SK-N-SH (cell line): Measurements from ENCODE around the gene EFCAB8. TPM values are rescaled to one million over a fixed set of nuclear protein-coding genes. Genes with fewer than 3 reads are reported as not detected.

ENCODE experiments used
- CTCF ChIA-PET: fragments of 300-600, 350-600 bp; formaldehyde crosslinking; extraction: SDS; loops from one replicate; lab custom pipeline; 2021; lab: Yijun Ruan, JAX
- POLR2A ChIA-PET: fragments of 350-600 bp; sonication (Branson Sonifier 250); formaldehyde crosslinking; extraction: SDS; loops from one replicate; lab custom pipeline; 2020; ENCODE audit warnings: antibody characterized with exemption, inconsistent platforms; lab: Yijun Ruan, JAX
- DNase-seq: peaks from one replicate; pipeline ENCODE4 v3.0.0; 2012
- H2AFZ ChIP-seq: fragments of 200-600 bp; sonication (generic); 2 replicates; pipeline ENCODE4 v1.8.1; 2016; ENCODE audit warnings: antibody characterized with exemption, mild to moderate bottlenecking, low read depth
- H3F3A ChIP-seq: fragments of 200-600 bp; sonication (generic); replicated peaks from 2 replicates; pipeline ENCODE3; 2016; ENCODE audit warnings: antibody characterized with exemption, mild to moderate bottlenecking; ENCODE audit not compliant: insufficient read depth
- H3K27ac ChIP-seq, 2 experiments: fragments of 200-500 bp in 1 of 2; fragments of 200-600 bp in 1 of 2; sonication (Bioruptor generic) in 1 of 2; sonication (generic), shearing (Covaris generic) in 1 of 2; 2 replicates each; pipeline versions ENCODE4 v1.5.1 to v1.6.1; 2014 to 2016; ENCODE audit warnings: low read depth in 2 of 2, inconsistent platforms in 1 of 2, low read length in 1 of 2, mild to moderate bottlenecking in 1 of 2, mixed read lengths in 1 of 2
- H3K27me3 ChIP-seq: fragments of 200-600 bp; sonication (generic), shearing (Covaris generic); 2 replicates; pipeline ENCODE4 v1.6.1; 2016; ENCODE audit warnings: mixed run types; ENCODE audit not compliant: insufficient read depth
- H3K36me3 ChIP-seq, 2 experiments: fragments of 200-500 bp in 1 of 2; fragments of 200-600 bp in 1 of 2; sonication (Bioruptor generic) in 1 of 2; sonication (generic) in 1 of 2; replicated peaks in 1 of 2; 2 replicates each; pipeline versions ENCODE3 to v1.5.1; 2014 to 2016; ENCODE audit warnings: low read length in 1 of 2, mild to moderate bottlenecking in 1 of 2; ENCODE audit not compliant: insufficient read depth in 2 of 2, control insufficient read depth in 1 of 2
- H3K4me1 ChIP-seq, 2 experiments: fragments of 200-500 bp in 1 of 2; fragments of 200-600 bp in 1 of 2; sonication (Bioruptor generic) in 1 of 2; sonication (generic), shearing (Covaris generic) in 1 of 2; 2 replicates each; pipeline versions ENCODE4 v1.5.1 to v1.6.1; 2014 to 2016; ENCODE audit warnings: low read depth in 1 of 2, low read length in 1 of 2, mixed run types in 1 of 2; ENCODE audit not compliant: insufficient read depth in 2 of 2, control insufficient read depth in 1 of 2
- H3K4me2 ChIP-seq: fragments of 200-600 bp; sonication (generic), shearing (Covaris generic); 2 replicates; pipeline ENCODE4 v1.6.1; 2017; ENCODE audit warnings: mixed run types
- H3K4me3 ChIP-seq, 2 experiments: fragments of 200-500 bp in 1 of 2; fragments of 200-600 bp in 1 of 2; sonication (Bioruptor generic) in 1 of 2; sonication (generic), shearing (Covaris generic) in 1 of 2; 2 replicates each; pipeline versions ENCODE4 v1.5.1 to v1.8.1; 2014 to 2016; ENCODE audit warnings: low read depth in 2 of 2, inconsistent platforms in 1 of 2, low read length in 1 of 2, mild to moderate bottlenecking in 1 of 2, mixed read lengths in 1 of 2, moderate library complexity in 1 of 2
- H3K79me2 ChIP-seq: fragments of 200-600 bp; sonication (generic); 2 replicates; pipeline ENCODE4 v1.8.1; 2017; ENCODE audit warnings: mild to moderate bottlenecking; ENCODE audit not compliant: insufficient read depth
- H3K9ac ChIP-seq: fragments of 200-600 bp; sonication (generic); 2 replicates; pipeline ENCODE4 v1.6.1; 2017; ENCODE audit warnings: mixed run types
- H3K9me2 ChIP-seq: fragments of 200-600 bp; sonication (generic); 2 replicates; pipeline ENCODE4 v1.6.1; 2017; ENCODE audit warnings: mixed run types
- H3K9me3 ChIP-seq: fragments of 200-600 bp; sonication (generic); 2 replicates; pipeline ENCODE4 v1.6.1; 2017; ENCODE audit warnings: mixed run types, mild to moderate bottlenecking, moderate library complexity
- H4K20me1 ChIP-seq: fragments of 200-600 bp; sonication (generic); 2 replicates; pipeline ENCODE4 v1.6.1; 2017; ENCODE audit warnings: mild to moderate bottlenecking, mixed run types; ENCODE audit not compliant: insufficient read depth
- CHD2 ChIP-seq: fragments of 150-350 bp; IDR thresholded peaks from 2 replicates; pipeline ENCODE4 v1.6.1; 2018; ENCODE audit warnings: low read length; ENCODE audit not compliant: partially characterized antibody
- CTCF ChIP-seq: fragments of 200-600 bp; sonication (generic); IDR thresholded peaks from 2 replicates; pipeline ENCODE4 v1.6.1; 2017; ENCODE audit warnings: antibody characterized with exemption, mild to moderate bottlenecking, moderate library complexity
- ELF1 ChIP-seq: IDR thresholded peaks from 2 replicates; pipeline ENCODE4 v1.4.0; 2012
- EZH2phosphoT487 ChIP-seq: fragments of 200-600 bp; sonication (generic); IDR thresholded peaks from 2 replicates; pipeline ENCODE4 v1.6.1; 2017; ENCODE audit warnings: low read depth, mixed run types, mild to moderate bottlenecking, antibody characterized with exemption, moderate library complexity, borderline replicate concordance
- FOSL2 ChIP-seq: IDR thresholded peaks from 2 replicates; pipeline ENCODE4 v1.4.0; 2012; ENCODE audit warnings: low read depth, mild to moderate bottlenecking, moderate library complexity, borderline replicate concordance
- FOXM1 ChIP-seq: IDR thresholded peaks from 2 replicates; pipeline ENCODE4 v1.4.0; 2012; ENCODE audit warnings: low read depth, mild to moderate bottlenecking
- IRF3 ChIP-seq: fragments of 150-350 bp; IDR thresholded peaks from 2 replicates; pipeline ENCODE4 v1.6.1; 2016; ENCODE audit warnings: mild to moderate bottlenecking, low read depth, low read length
- MEF2A ChIP-seq: IDR thresholded peaks from 2 replicates; pipeline ENCODE4 v1.4.0; 2012; ENCODE audit warnings: low read depth, borderline replicate concordance
- PBX3 ChIP-seq: IDR thresholded peaks from 2 replicates; pipeline ENCODE4; 2012
- POLR2AphosphoS5 ChIP-seq: IDR thresholded peaks from 2 replicates; pipeline ENCODE4 v1.6.1; 2012; ENCODE audit warnings: low read depth, low read length
- RCOR1 ChIP-seq: fragments of 150-350 bp; IDR thresholded peaks from 2 replicates; pipeline ENCODE4 v1.6.1; 2017; ENCODE audit warnings: antibody characterized with exemption, low read length
- RFX5 ChIP-seq: IDR thresholded peaks from 2 replicates; pipeline ENCODE4 v1.6.1; 2012; ENCODE audit warnings: mild to moderate bottlenecking, improper control_type of control experiment, low read length
- RXRA ChIP-seq: IDR thresholded peaks from 2 replicates; pipeline ENCODE4 v1.4.0; 2012; ENCODE audit warnings: low read depth, mild to moderate bottlenecking, borderline replicate concordance
- USF2 ChIP-seq: fragments of 150-350 bp; IDR thresholded peaks from 2 replicates; pipeline ENCODE4 v1.6.1; 2017; ENCODE audit warnings: antibody characterized with exemption, low read length, low read depth, borderline replicate concordance
- WGBS: methylation state at CpG from one replicate; pipeline ENCODE4 v1.1.6; 2017; ENCODE audit warnings: low lambda C conversion rate; 5-methylcytosine and 5-hydroxymethylcytosine counted together
- polyA plus RNA-seq, 3 experiments: library from polyadenylated mRNA; depleted of rRNA; stranded (reverse); fragments of >200 nt; gene quantifications; 2 replicates each; pipeline ENCODE4 v1.2.3, GENCODE V29; 2012

EFCAB8 gene
- polyA plus RNA-seq, 1 of the 3 experiments (the other 2 are of a cell fraction), result not detected

- no peak for DNase-seq
- WGBS, result 94% methylated on average over 9 of the region's 9 CpGs
- Histone ChIP-seq H3K9me2 (no peaks in the 10 kb centered on the region), H3K4me1 (peaks cover 0 to 3% of the 10 kb centered on the region in 2 experiments; a peak in 1 of 4 replicates), H3K36me3 (peaks cover 54 to 61% of the 10 kb centered on the region in 2 experiments), H2AFZ (no peak overlapping the region), H3K4me3 (no peak overlapping the region), H3K27ac (no peak overlapping the region), H3K9ac (no peak overlapping the region), H3K4me2 (no peak overlapping the region), H4K20me1 (peaks cover 41% of the 10 kb centered on the region), H3F3A (no peaks in the 10 kb centered on the region), H3K27me3 (no peaks in the 10 kb centered on the region), H3K9me3 (no peaks in the 10 kb centered on the region), H3K79me2 (peaks cover 75% of the 10 kb centered on the region)
- CTCF ChIA-PET, result no interaction called here
- no peak for TF ChIP-seq RFX5
- TF ChIP-seq IRF3, result no peak
- no peak for TF ChIP-seq RCOR1
- no peak for TF ChIP-seq CTCF
- no peak for TF ChIP-seq USF2
- no peak for TF ChIP-seq POLR2AphosphoS5
- TF ChIP-seq CHD2, result no peak
- no peak for TF ChIP-seq PBX3
- no peak for TF ChIP-seq RXRA
- no peak for TF ChIP-seq ELF1
- no peak for TF ChIP-seq MEF2A
- no peak for TF ChIP-seq EZH2phosphoT487
- no peak for TF ChIP-seq FOSL2
- TF ChIP-seq FOXM1, result no peak
- POLR2A ChIA-PET, result no interaction called here
These were observed 17.5 kb upstream of the EFCAB8 start for GRCh38 chr20:32841174-32841573.
